IPS-NIHi7 (cell line): Measurements from ENCODE around the gene ANKRD30A.
"Not testable (repeated sequence)": the region's sequence is repeated elsewhere in the genome, so short reads cannot be mapped to it uniquely, and the experiment has no call there.

Experiments used
- DNase-seq: peaks from one replicate; pipeline ENCODE4 v3.0.0; 2012; ENCODE audit warnings: mixed read lengths; ENCODE audit errors: extremely low spot score

The ANKRD30A gene

DNA sequence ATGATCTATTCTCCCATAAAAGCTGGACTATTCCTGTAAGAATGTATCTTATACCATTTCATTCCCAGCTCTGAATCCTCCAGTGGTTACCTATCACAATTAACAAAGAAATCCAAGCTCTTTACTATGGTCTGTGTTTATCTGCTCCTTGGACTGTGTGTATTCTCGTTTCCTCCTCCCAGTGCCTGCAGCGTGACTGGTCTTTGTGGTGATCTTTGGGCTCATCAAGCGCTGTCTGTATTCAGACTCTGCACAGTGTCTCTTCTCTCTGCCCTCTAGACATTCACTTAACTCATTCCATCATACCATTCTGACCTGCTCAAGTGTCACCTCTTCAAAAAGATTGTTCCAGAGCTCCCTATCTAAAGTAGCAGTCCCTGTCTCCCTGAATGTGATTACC is 130.4 kb downstream of the ANKRD30A start:
- DNase-seq, result not testable (repeated sequence)

GRCh38 chr10:37263304-37263703 is 137.9 kb downstream of the ANKRD30A start:
- DNase-seq, result no peak

DNA sequence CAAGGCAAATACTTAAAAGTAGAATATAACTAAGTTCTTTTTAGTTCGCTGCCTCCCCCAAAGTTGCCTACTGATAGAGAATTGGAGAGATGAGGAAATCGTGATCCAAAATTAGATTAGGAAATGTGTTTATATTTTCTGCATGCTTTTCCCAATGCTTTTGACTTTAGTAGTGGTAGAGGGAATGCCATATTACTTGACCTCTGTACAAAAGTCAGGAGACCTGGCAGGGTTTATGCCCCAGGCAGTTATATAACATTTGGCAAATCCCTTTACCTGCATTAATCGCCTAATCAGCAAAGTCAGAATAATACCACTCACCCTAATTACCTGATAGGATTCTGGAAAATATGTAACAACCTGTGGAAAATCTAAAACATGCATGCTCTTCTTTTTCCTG is 142.9 kb downstream of the ANKRD30A start:
- no peak for DNase-seq

DNA sequence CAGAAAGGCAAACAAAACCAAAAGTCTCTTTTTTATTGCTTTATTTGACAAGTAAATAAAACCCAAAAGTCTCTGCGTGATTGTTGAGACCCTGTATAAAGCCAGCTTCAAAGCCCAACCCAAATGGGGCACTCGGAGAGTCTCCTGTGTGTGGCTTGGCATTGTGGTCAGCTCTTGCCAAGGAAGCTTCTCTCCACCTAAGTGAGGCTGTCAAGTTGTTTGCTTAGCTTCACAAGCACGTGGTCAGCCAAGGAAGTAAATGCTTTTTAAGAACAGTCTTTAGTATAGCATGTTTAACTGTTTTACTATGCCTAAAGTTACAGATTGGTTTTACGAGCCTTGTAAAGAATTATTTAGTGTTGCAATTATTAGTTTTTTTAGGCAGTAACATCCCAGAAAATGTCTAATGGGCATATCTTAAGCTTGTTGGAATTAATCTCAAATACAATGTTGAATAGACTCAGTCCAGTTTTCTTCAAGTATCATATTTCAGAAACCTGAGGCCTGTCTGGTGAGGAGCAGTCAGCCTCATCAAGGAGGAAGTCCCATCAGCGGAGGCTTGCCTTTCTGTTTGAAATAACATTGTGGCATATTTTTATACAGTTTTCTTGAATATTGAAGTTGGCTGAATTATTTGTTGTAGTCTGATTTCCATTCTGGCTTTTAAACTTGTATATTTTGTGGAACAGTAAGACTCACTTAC is 144.3 kb downstream of the ANKRD30A start:
- no peak for DNase-seq

GRCh38 chr10:37275216-37275777 is 149.9 kb downstream of the ANKRD30A start:
- DNase-seq, result no peak

- no peak for DNase-seq
These were observed 159.7 kb downstream of the ANKRD30A start for GRCh38 chr10:37285063-37285462.

GRCh38 chr10:37289833-37290464 is 164.6 kb downstream of the ANKRD30A start:
- no peak for DNase-seq

- DNase-seq, result no peak
These were observed 175.9 kb downstream of the ANKRD30A start for GRCh38 chr10:37301271-37301670.

DNA sequence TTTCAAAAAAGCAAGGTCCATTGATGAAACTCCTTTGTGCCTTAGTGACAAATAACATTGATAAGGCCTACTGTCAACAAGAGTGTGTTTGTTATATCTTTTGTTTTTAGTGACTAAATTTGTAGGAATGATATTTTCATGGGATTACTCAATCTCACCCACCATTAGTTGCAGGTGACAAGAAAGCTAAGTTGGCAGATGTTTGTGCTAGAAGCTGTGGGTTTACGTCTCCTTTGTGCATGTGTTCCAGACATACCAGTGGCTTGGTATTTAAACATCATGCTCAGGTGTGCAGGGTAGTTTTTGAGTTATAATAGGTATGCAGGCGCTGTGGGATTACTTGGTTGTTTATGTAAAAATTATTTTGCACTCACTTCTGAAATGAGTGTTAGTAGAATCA is 178.6 kb downstream of the ANKRD30A start:
- DNase-seq, result no peak

GRCh38 chr10:37314350-37314749 is 189.0 kb downstream of the ANKRD30A start:
- DNase-seq, result no peak

DNA sequence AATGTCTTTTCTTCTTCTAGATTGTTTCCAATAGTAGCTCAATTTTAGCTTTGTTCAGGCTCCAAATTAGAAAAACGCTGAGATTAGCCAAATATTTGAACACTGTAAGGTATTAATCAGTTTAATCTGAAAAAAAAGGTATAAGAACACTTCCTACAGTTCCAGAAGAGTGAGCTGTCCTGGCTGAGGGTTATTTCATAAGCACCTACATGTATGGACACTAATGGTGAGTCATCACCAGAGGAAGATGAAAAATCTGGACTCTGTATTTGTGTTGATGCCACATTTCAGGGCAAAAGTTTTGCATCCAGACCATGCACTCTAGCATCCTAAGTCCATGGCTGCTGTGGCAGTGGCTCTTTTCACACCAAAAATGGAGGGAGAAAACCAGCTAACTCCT is 189.5 kb downstream of the ANKRD30A start:
- no peak for DNase-seq

GRCh38 chr10:37344413-37344812 is 219.0 kb downstream of the ANKRD30A start:
- DNase-seq, result no peak

- no peak for DNase-seq
These were observed 254.6 kb downstream of the ANKRD30A start for GRCh38 chr10:37379991-37380390.

- DNase-seq, result no peak
These were observed 255.9 kb downstream of the ANKRD30A start for GRCh38 chr10:37381271-37381670.

DNA sequence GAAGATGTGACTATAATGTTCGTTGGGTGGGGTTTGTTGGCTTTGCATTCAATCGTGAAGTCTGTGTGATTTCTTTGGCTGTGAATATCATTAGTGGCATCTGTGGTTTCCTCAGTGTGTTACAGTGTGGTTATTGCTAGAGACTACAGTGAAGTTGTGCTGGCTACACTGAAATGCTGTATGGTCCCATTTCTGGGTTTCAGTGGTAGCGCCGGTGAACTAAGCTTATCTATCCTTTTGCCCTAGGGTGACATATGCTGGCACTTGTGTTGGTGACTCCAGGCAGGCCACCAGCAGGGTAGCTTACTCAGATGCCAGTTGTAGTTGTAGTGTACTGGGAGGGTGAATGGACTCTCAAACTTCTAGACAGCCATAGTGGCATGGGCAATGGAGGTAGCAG is 259.5 kb downstream of the ANKRD30A start:
- DNase-seq, result no peak

DNA sequence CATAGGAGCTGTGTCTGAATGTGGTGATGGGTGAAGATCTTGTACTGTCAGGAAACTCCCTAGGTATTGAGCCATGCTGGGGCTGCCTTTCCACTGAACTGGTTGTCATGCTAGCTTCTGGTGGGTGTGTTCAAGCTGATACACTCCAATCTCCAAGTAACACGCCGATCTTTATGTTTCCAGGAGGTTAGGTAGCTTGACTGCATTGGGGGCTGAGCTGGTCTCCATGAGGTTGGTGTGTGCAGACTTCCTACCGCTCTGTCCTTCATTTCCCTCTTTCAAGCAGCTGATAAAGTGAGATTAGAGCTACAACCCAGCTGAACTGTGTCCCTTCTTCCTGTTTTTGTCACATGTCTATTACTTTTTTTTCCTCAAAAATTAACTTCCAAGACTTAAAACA is 265.5 kb downstream of the ANKRD30A start:
- DNase-seq, result no peak

GRCh38 chr10:37400774-37401173 is 275.4 kb downstream of the ANKRD30A start:
- DNase-seq, result not testable (repeated sequence)

DNA sequence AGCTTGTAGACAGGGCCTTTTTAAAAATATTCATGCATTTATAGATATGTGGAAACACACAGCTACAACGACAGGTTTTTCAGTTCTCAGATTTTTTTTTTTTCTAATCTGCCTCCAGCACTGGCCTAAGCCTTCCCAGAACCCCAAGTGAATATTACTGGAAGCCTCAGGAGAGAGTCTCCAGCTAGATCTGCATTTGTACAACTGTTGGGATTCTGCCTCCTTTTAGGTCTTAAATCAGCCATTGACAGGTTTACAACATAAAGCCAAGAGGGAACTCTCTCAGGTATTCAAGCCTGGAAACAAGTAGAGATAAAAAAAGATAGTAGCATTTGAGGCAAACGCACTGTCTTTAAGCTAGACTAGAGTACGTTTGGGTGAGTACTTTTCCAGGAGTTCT is 275.8 kb downstream of the ANKRD30A start:
- no peak for DNase-seq

- no peak for DNase-seq
These were observed 278.4 kb downstream of the ANKRD30A start for GRCh38 chr10:37403776-37404175.
